ENCODE measurements around the gene FRMPD3. TPM values are rescaled to one million over a fixed set of nuclear protein-coding genes. Genes with fewer than 3 reads are reported as not detected.

Gene FRMPD3
- 0.29 to 0.42 TPM (median 0.38 TPM) in 3 replicates for total RNA-seq

DNA sequence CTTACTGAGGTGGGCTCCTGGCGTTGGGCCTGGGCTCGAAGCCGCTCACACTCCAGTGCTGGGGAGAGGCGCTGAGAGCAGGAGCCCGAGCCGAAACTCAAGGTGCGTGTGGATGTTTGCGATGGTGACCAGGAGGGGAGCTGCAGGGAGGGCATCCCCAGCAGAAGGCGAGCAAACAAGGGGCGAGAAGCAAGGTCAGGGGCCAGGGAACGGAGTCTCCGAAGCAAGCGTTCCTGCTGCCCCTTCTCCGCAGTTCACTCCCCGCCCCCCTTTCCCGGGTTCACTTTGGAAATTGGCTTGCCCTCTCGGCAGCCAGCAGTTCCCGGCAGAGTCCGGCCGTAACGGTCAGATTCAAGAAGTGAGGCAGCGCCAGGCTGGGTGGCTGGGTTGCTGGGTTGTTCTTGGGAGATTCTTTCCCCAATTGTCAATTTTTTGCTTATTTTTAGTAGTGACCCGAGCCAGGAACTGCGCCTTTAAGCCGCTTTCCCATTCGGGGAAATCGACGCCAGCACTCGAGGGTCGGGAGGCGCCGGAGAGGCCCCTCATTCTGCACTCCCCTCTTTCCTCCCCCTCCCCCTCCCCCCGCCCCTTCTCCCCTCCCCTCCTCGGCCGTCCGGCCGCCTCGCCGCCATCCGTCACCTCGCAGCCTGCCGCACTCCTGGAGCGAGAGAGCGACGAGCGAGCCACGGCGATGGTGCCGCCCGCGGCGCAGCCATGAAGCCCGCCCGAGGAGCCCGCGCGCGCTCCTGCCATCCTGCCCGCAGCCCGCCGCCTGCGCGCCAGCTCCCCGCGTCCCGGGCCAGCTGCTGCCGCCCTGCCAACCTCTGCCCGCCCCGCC lies at the start of gene FRMPD3:
Gene FRMPD3 (plus strand): TSS at position 655 of the 838 bp plus-strand sequence. CDS start 76,937 bp downstream, outside the sequence.
- DNase-seq (ENCODE audit: low spot score in 2 of 2, unreplicated experiment in 2 of 2), result no peak
- Mint-ChIP-seq H3K27ac (no peak within 1 kb of the TSS), H3K36me3 (no peaks in the 10 kb centered on the region), H3K27me3 (ENCODE audit: low read depth) (peaks cover 57% of the 10 kb centered on the region), H3K4me1 (peaks cover 4% of the 10 kb centered on the region), H3K9me3 (no peaks in the 10 kb centered on the region), H3K4me3 (peak within 1 kb of the TSS; percentile 61)
- TF ChIP-seq, protein P1, sequence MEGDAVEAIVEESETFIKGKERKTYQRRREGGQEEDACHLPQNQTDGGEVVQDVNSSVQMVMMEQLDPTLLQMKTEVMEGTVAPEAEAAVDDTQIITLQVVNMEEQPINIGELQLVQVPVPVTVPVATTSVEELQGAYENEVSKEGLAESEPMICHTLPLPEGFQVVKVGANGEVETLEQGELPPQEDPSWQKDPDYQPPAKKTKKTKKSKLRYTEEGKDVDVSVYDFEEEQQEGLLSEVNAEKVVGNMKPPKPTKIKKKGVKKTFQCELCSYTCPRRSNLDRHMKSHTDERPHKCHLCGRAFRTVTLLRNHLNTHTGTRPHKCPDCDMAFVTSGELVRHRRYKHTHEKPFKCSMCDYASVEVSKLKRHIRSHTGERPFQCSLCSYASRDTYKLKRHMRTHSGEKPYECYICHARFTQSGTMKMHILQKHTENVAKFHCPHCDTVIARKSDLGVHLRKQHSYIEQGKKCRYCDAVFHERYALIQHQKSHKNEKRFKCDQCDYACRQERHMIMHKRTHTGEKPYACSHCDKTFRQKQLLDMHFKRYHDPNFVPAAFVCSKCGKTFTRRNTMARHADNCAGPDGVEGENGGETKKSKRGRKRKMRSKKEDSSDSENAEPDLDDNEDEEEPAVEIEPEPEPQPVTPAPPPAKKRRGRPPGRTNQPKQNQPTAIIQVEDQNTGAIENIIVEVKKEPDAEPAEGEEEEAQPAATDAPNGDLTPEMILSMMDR (IDR thresholded peaks at IDR 0.05; ENCODE audit: unreplicated experiment), result no peak

DNA sequence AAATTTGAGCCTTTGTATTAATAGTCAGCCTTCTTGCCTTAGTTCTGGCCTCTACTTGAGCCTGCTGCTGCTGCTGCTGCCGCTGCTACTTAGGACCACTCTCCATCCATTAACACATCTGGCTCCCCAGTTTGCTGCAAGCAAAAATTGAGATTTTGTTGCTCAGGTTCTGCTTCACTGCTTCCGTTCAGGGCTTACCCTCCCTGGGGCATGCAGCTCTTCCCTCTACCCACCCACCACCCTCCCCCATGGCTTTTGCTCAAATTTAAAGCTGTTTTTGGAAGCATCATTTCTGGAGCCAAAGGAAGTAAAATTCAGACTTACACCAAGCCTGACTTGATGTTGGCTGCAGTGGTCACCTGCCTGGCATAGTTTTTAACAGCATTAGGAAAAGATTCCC lies 28.9 kb upstream of the FRMPD3 start:
- Mint-ChIP-seq H3K27ac (no peak overlapping the region), H3K4me1 (no peaks in the 10 kb centered on the region), H3K27me3 (ENCODE audit: low read depth) (peaks cover 5% of the 10 kb centered on the region), H3K4me3 (no peak overlapping the region), H3K9me3 (peaks cover 45% of the 10 kb centered on the region), H3K36me3 (no peaks in the 10 kb centered on the region)
- TF ChIP-seq, protein P1 (IDR thresholded peaks at IDR 0.05; ENCODE audit: unreplicated experiment), result no peak
- DNase-seq (ENCODE audit: low spot score in 2 of 2, unreplicated experiment in 2 of 2), result no peak

DNA sequence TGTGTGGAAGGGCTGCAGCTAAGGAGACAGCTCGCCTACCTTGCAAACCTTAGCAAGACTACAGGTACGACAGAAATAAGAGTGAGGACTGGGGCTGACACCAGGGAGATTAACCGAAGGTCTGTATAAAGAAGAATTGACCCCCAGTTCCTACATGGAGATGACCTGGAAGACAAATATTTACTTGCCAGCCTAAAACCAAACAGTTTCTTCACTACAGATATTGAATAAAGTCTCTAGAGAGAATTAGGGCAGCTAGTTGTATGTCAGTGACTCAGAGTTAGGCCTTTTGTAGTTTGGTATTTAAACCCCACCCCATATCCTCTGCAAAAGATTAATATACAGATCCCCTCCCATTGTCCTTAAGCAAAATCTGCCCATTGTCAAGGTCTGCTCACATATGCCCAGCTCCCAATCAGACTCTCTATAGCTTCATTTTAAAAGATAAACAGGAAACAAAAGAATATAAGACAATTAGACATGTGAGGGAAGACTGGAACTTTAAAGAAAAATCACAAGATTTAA lies 28.1 kb upstream of the FRMPD3 start:
- Mint-ChIP-seq H3K27ac (no peak overlapping the region), H3K4me3 (no peak overlapping the region), H3K4me1 (no peaks in the 10 kb centered on the region), H3K27me3 (ENCODE audit: low read depth) (peaks cover 5% of the 10 kb centered on the region), H3K36me3 (no peaks in the 10 kb centered on the region), H3K9me3 (peaks cover 49% of the 10 kb centered on the region)
- TF ChIP-seq, protein P1 (IDR thresholded peaks at IDR 0.05; ENCODE audit: unreplicated experiment), result no peak
- DNase-seq (ENCODE audit: low spot score in 2 of 2, unreplicated experiment in 2 of 2), result no peak

DNA sequence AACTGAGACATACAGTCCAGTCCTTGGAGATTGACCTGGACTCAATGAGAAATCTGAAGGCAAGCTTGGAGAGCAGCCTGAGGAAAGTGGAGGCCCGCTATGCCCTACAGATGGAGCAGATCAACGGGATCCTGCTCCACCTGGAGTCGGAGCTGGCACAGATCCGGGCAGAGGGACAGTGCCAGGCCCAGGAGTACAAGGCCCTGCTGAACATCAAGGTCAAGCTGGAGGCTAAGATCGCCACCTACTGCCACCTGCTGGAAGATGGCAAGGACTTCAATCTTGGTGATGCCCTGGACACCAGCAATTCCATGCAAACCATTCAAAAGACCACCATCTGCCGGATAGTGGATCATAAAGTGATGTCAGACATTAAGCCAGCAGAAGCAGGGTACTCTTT lies 20.4 kb upstream of the FRMPD3 start:
- no peak for DNase-seq (ENCODE audit: low spot score in 2 of 2, unreplicated experiment in 2 of 2)
- H3K27ac Mint-ChIP-seq, result no peak overlapping the region
- TF ChIP-seq, protein P1 (IDR thresholded peaks at IDR 0.05; ENCODE audit: unreplicated experiment), result no peak

DNA sequence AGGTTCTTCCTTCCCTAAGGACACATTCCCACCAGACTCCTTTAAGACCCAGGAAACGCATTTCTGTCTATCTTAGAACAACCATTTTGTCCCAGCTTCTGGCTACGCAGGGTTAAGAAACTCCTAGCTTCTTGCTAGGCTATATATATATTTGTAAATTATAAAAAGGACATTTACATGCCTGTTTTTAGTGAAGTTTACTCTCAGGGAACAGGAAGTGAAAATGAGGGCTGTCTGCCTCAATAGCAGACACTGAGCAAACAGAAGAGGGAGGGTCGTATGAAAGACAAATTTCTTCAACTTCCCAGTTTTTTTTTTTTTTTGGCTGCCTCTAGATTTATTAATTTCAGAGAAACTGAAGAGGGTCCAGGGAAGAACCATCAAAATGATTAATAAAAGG lies 9.3 kb upstream of the FRMPD3 start:
- no peak overlapping the region for H3K27ac Mint-ChIP-seq
- TF ChIP-seq, protein P1 (IDR thresholded peaks at IDR 0.05; ENCODE audit: unreplicated experiment), result no peak
- peaks cover 7% of the 10 kb centered on the region for H3K4me1 Mint-ChIP-seq

More for the DNA sequence above, 20.4 kb upstream of the FRMPD3 start:
- Mint-ChIP-seq H3K27me3 (ENCODE audit: low read depth) (no peaks in the 10 kb centered on the region), H3K4me1 (no peaks in the 10 kb centered on the region), H3K36me3 (no peaks in the 10 kb centered on the region), H3K9me3 (peaks cover 39% of the 10 kb centered on the region), H3K4me3 (no peak overlapping the region)

More for the DNA sequence above, 9.3 kb upstream of the FRMPD3 start:
- no peak overlapping the region for H3K4me3 Mint-ChIP-seq
- no peak for DNase-seq (ENCODE audit: low spot score in 2 of 2, unreplicated experiment in 2 of 2)
- H3K9me3 Mint-ChIP-seq, result peaks cover 19% of the 10 kb centered on the region
- no peaks in the 10 kb centered on the region for H3K36me3 Mint-ChIP-seq
- H3K27me3 Mint-ChIP-seq (ENCODE audit: low read depth), result peaks cover 5% of the 10 kb centered on the region
